HT-29 (cell line): ENCODE results near the gene SUOX. TPM values are rescaled to one million over a fixed set of nuclear protein-coding genes. Genes with fewer than 3 reads are reported as not detected.
A peak's percentile ranks its signal among the peaks of the same experiment; 100 is the strongest.

Experiments
- DNase-seq: peaks from one replicate; pipeline ENCODE4 v3.0.0-alpha.2; 2015; ENCODE audit warnings: low spot score
- total RNA-seq: library from RNA; depleted of rRNA; stranded (reverse); fragments of >200 nt; shearing (Covaris generic); gene quantifications from 2 replicates; pipeline ENCODE4 v1.2.3, GENCODE V29; 2014; rRNA removed

SUOX gene
- 18.1 and 21.8 TPM in 2 replicates for total RNA-seq

GRCh38 chr12:55996715-55997534 is at the start of gene SUOX:
Gene SUOX (plus strand): TSS chr12:55997276. CDS start chr12:56002222, 4,946 bp downstream.
- DNase-seq, result peak; percentile 97

GRCh38 chr12:55955344-55955743 is 41.7 kb upstream of the SUOX start:
- DNase-seq, result no peak

- DNase-seq, result peak; percentile 87
Observed at GRCh38 chr12:55955800-55956508, 41.1 kb upstream of the SUOX start.

- peak; percentile 50 for DNase-seq
Observed at GRCh38 chr12:55957106-55957859, 39.8 kb upstream of the SUOX start.

GRCh38 chr12:55963760-55964159 is 33.3 kb upstream of the SUOX start:
- DNase-seq, result no peak

- DNase-seq, result no peak
Observed at GRCh38 chr12:55965240-55965639, 31.8 kb upstream of the SUOX start.

- DNase-seq, result no peak
Observed at GRCh38 chr12:55965941-55966407, 31.1 kb upstream of the SUOX start, which contains the start of gene PMEL. Gene PMEL (minus strand): TSS chr12:55966042. CDS start chr12:55966011, 31 bp downstream.

GRCh38 chr12:55966408-55967281 is 30.4 kb upstream of the SUOX start, which contains the start of gene CDK2:
Gene CDK2 (plus strand): TSS chr12:55966830. CDS start chr12:55967009, 179 bp downstream.
- DNase-seq, result peak; percentile 93

- no peak for DNase-seq
Observed at GRCh38 chr12:55969356-55969755, 27.7 kb upstream of the SUOX start.

GRCh38 chr12:55970775-55971174 is 26.3 kb upstream of the SUOX start:
- DNase-seq, result no peak

GRCh38 chr12:55972042-55972441 is 25.0 kb upstream of the SUOX start:
- peak; percentile 30 for DNase-seq

- no peak for DNase-seq
Observed at GRCh38 chr12:55972456-55972855, 24.6 kb upstream of the SUOX start.

- DNase-seq, result no peak
Observed at GRCh38 chr12:55972911-55973598, 24.0 kb upstream of the SUOX start.

- peak; percentile 99 for DNase-seq
Observed at GRCh38 chr12:55973599-55974307, 23.3 kb upstream of the SUOX start, which contains the start of gene RAB5B. Gene RAB5B (plus strand): TSS chr12:55974078. CDS start chr12:55986961, 12,883 bp downstream.

GRCh38 chr12:55974308-55974730 is 22.8 kb upstream of the SUOX start:
- DNase-seq, result peak; percentile 51

GRCh38 chr12:55978393-55978792 is 18.7 kb upstream of the SUOX start:
- no peak for DNase-seq

GRCh38 chr12:55979069-55979468 is 18.0 kb upstream of the SUOX start:
- no peak for DNase-seq

- peak; percentile 53 for DNase-seq
Observed at GRCh38 chr12:55981882-55982281, 15.2 kb upstream of the SUOX start.

- DNase-seq, result no peak
Observed at GRCh38 chr12:55982319-55982936, 14.6 kb upstream of the SUOX start.
